Testis (tissue), 2 donors: ENCODE measurements around the gene ABTB2.

Experiments
- POLR2A ChIP-seq: fragments of 450-650 bp; IDR thresholded peaks from one replicate; pipeline ENCODE4 v1.6.1; 2017; ENCODE audit warnings: antibody characterized with exemption, mild to moderate bottlenecking, moderate library complexity
- TF ChIP-seq, protein P1 (sequence below), 3 experiments: fragments of 450-650 bp in 2 of 3; fragments of 200-600 bp in 1 of 3; sonication (generic) in 1 of 3; IDR thresholded peaks; one replicate each; pipeline ENCODE4 v1.5.1; 2016 to 2019; ENCODE audit warnings: antibody characterized with exemption in 3 of 3, mild to moderate bottlenecking in 2 of 3, moderate library complexity in 1 of 3

DNA sequence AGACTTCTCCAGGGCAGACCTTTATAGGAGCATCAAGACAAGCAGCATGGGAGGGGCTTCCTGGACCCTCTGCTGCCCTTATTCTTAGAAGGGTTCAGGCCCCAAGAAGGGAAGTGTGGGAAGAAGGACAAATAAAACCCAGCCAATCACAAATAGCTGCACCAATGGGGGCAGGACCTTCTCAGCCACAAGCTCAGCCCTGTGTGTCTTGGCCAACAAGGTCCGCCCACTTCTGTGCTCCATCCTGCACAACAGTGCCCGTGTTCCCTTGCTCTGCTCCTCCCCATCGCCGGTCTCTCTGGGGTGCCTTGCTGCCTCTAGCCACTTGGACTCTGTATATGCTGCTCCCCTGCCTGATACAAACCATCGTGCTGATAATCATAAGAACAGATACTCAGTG, 166.2 kb downstream of the ABTB2 start:
- TF ChIP-seq, protein P1, sequence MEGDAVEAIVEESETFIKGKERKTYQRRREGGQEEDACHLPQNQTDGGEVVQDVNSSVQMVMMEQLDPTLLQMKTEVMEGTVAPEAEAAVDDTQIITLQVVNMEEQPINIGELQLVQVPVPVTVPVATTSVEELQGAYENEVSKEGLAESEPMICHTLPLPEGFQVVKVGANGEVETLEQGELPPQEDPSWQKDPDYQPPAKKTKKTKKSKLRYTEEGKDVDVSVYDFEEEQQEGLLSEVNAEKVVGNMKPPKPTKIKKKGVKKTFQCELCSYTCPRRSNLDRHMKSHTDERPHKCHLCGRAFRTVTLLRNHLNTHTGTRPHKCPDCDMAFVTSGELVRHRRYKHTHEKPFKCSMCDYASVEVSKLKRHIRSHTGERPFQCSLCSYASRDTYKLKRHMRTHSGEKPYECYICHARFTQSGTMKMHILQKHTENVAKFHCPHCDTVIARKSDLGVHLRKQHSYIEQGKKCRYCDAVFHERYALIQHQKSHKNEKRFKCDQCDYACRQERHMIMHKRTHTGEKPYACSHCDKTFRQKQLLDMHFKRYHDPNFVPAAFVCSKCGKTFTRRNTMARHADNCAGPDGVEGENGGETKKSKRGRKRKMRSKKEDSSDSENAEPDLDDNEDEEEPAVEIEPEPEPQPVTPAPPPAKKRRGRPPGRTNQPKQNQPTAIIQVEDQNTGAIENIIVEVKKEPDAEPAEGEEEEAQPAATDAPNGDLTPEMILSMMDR (IDR thresholded peaks at IDR 0.05), result no peak
- no peak for TF ChIP-seq POLR2A
